Stimulated activated CD8-positive, alpha-beta memory T cell treated with anti-CD3 and anti-CD28 coated beads, Interleukin-4, amount 100 ng/mL, for 1 hour (primary cell): Measurements from ENCODE around the gene CTNNA2.
"Not testable (repeated sequence)": the region's sequence is repeated elsewhere in the genome, so short reads cannot be mapped to it uniquely, and the experiment has no call there.

ENCODE experiments used
- DNase-seq, 2 donors: peaks; one replicate each; pipeline ENCODE4 v3.0.0-alpha.2; 2020; ENCODE audit warnings: low read depth in 2 of 2, low spot score in 1 of 2

Gene CTNNA2

DNA sequence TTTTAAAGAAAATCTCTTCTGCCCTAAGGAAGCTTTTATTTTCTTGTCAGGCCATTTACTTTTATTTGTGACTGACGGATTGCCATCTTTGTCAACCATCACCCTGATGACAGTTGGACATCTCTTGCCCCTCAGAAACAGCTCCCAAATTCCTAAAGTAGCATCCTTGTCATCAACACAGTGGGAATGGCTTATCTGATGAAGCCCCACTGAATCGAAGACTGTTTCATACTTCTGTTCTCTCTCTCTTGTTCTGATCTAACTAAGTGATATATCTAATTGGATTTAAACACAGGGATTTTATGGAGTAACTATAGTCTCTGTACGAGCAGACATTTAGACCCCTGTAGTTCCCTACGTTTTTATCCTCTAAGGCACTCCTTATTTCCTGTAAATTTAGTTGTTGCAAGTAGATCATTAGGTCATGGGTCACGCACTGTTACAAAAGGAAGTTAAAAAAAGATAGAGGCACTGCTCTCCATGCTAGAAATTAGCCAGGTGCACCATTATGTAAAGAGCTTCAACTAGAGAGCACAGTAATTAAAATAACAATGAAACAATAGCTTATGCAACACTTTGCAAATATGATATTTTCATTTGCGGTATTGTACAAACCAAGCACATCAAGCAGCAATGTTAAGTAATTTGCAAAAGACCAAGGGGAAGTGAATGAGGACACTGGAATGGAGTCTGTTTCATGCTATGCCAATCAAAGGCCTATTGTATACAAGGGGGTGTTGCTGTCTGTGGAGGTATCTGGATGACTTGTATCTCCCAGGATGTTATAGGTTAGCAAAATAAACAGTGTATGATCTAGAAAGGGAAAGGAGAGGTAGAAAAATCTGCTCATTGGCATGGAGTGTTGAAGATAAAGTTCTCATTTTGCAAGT lies 507.0 kb downstream of the CTNNA2 start:
- no peak for DNase-seq

- no peak for DNase-seq
Measured at GRCh38 chr2:80022018-80022417, 509.2 kb downstream of the CTNNA2 start.

DNA sequence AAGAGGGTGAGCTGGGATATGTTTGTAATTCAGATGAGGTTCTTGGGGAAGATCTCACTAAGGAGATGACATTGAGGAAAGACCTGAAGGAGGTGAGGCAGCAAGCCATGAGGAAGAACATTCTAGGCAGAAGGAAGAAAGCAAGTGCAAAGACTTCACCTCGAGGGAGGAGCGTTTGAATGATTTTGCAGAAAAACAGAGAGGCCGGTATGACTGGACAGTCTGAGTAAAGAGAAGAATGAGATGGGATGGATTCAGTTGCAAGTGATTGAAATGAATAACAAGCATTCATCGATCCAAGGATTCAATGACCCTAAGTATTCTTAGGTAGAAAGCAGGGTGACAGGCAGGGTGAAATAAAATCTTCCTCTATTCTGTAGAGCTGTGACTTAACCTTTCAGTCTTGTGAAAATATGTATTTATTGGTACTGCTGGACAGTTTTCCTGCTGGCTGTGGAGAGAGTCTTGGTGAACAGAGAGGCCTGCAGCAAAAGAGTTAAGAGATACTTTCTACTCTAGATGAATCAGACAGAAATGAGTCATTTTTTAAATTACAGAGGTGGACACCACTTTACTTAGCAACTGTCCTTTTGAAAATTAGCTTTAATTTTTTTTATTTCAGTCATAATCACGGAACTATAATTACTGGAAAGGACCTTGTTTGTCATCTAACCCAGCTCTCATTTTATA lies 513.3 kb downstream of the CTNNA2 start:
- DNase-seq = no peak

GRCh38 chr2:80028051-80028450 lies 515.2 kb downstream of the CTNNA2 start:
- no peak for DNase-seq

GRCh38 chr2:80028584-80028983 lies 515.7 kb downstream of the CTNNA2 start:
- no peak for DNase-seq

DNA sequence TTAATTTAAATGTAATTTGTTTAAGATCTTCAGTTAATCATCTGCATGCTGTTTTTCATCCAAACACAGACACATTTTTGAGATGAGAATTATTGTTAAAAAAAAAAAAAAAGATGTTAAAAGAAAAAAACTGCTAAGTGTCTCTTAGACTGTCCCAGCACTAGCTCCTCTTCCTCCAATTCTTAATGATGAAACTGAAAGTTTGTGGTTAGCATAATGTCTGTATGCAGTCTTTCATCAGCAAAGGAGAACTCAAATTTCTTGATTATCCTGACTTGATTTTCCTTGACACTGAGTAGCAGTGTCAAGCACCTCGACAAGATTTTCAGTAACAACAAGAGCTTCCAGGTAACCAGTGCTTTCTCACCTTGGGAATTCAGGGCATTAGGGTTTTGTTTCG lies 517.3 kb downstream of the CTNNA2 start:
- DNase-seq = no peak

DNA sequence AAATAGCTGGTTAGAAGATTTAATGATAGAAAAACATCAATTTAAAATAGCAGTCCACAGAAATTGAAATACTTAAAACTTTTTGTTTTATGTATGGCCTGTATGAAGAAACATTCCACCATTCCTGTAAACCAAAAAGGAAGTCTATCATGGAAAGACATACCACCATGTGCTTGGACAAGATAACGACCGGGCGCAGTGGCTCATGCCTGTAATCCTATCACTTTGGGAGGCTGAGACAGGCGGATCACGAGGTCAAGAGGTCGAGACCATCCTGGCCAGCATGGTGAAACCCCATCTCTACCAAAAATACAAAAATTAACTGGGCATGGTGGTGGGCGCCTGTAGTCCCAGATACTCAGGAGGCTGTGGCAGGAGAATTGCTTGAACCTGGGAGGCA lies 519.8 kb downstream of the CTNNA2 start:
- DNase-seq = not testable (repeated sequence)

DNA sequence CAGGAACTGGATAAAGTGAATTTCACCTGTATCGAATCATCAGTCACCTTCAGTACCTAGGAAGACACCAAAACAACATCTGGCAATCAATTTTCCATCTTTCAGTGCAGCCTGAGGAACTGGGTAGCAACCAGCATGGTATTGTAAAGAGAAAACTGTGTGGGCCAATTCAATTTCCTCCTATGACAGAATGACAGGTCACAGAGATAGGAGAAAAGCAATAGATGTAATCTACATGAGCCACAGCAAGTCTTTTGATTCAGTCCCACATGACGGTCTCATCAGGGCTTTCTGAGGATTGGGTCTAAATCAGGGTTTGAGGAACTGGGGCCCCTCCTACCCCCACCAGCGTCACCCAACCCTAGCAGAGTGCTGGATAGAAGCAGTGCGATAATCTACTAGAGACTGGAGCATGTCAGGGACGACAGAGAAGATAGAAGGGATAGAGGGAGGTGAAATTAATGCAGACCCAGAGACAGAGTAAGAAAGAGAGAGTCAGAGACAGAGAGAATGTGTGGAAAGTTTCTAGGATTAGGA lies 523.0 kb downstream of the CTNNA2 start:
- DNase-seq = no peak

- DNase-seq = no peak
Measured at GRCh38 chr2:80037310-80037709, 524.5 kb downstream of the CTNNA2 start.

- no peak for DNase-seq
Measured at GRCh38 chr2:80040226-80040625, 527.4 kb downstream of the CTNNA2 start.

- DNase-seq = no peak
Measured at GRCh38 chr2:80042635-80043034, 529.8 kb downstream of the CTNNA2 start.

DNA sequence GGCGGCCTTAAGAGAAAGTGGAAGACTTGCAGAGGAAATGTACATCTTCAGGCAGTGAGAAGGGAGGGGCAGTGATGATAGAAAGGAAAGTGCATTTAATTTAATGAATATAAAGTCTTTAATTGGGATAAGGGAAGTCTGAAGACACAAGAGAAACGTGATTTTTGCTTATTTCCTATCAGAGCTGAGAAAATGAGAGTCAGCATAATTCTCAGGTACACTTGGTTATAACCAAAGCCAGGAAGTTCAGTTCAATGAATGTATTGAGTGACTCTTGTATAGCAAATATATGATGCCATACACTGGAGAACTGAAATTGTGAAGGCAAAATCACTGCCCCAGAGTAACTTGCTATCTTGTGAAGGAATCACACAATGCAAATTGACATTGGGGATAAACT lies 535.4 kb downstream of the CTNNA2 start:
- no peak for DNase-seq

- no peak for DNase-seq
Measured at GRCh38 chr2:80050246-80050645, 537.4 kb downstream of the CTNNA2 start.

DNA sequence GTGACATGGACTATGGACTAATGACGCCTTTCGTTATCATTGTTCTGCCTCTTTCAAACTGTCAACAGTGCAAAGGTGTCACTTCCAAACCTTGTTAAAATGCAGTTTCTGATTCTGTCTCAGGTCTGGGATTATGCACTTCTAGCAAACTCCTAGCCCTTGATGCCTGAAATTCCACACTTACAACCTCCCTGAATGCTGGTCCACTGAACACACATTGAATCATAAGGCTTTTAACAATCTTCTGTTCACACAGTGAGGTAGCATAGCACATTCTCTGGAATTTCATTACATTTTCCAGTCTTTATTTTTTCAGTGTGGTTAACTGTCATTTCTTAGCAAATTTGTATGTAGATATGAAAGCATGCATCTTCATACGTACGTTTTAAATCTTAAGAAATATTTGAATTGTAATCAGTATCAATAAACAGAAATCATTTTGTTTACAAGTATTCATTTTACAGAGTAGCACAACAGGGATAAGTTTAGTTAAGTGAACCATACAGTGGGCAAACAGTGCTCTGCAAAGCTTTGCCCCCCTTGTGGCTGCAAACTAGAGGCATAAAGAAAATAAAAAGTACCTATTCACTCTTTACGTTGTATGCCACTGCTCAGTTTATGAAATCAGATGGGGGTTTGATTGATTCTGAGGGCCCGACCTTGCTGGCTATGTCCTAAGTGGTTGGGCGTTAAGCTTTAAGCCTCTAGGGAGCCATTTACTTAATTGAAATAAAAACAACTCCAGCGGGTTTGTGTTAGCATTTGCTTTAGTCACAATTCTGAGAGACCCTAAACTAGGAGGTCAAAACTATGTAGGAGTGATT lies 540.9 kb downstream of the CTNNA2 start:
- DNase-seq = no peak

DNA sequence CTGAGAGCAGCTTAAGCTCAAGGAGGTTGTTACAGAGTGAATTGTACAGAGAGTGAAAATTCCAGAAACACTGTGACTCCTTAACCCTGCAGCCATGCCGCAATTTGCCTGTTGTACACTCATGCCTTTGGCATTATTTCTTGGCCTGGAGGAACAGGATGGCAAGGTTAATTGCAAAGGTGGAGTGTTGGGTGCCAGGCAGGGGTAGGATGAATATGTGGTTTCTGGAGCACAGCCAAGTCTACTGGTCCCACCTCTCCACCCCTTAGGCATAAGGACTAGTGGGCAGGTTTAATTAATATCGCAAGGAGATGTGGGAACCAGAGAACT lies 541.5 kb downstream of the CTNNA2 start:
- DNase-seq = no peak

DNA sequence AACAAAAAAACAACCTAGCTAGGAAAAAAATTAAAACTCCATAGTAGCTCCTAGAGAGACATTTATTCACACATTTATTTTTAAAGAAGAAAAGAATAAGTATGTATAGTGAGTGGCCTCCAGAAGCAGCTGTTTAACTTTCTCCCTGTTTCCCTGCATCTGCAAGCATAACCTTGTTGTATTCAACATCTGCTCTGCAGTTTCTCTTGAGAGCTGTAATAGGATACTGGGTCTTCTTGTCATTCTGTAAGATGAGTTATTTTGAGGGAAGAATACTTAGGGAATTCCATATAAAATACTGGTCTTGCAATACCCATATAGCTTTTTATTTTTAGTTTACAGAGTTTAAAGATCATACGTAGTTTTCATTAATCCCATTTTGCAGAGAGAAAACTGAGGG lies 545.1 kb downstream of the CTNNA2 start:
- DNase-seq = no peak

DNA sequence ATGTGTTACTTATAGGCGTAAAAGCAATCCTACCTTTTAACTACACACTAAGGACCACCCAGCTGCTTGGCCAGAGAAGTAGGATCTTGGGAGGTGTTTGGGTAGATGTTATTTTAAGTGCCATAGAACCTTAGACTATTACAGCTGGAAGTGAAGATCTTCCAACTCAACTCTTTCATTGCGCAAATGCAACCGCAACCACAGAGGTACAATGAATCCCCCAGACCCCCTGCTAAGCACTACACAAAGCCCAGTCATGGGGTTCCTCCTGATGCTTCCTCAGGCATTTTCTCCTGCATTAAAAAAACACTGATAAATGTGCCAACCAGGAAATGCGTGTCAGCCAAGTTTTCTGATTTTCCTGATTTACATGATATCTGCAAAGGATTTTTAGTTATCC lies 545.7 kb downstream of the CTNNA2 start:
- DNase-seq = no peak

- no peak for DNase-seq
Measured at GRCh38 chr2:80059447-80059846, 546.6 kb downstream of the CTNNA2 start.

DNA sequence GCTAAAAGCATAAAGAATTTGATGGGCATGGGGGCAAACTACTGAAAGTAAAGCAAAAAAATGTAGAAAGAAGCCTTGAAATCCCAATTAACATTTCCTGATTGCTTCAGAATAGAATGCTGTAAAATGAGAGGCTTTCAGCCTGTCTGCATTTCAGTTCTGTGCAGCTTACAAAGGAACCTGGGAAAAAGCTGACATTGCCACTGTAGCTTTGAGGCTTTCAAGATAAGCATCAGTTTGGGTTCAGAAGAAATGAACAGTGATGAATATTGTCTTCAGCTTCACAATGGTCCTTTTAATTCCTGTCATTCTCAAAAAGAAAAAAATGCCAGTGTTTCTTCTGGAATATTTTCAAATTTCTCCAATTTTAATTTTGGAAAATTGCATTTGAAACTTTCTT lies 549.0 kb downstream of the CTNNA2 start:
- DNase-seq = no peak

GRCh38 chr2:80062298-80062697 lies 549.4 kb downstream of the CTNNA2 start:
- no peak for DNase-seq

- DNase-seq = no peak
Measured at GRCh38 chr2:80068038-80068731, 555.3 kb downstream of the CTNNA2 start.
